Fibroblast of peridontal ligament (primary cell): ENCODE results near the gene KLF8.

Source experiments
- DNase-seq: peaks from one replicate; pipeline ENCODE4 v3.0.0-alpha.2; 2010; ENCODE audit errors: extremely low read depth

The KLF8 gene

DNA sequence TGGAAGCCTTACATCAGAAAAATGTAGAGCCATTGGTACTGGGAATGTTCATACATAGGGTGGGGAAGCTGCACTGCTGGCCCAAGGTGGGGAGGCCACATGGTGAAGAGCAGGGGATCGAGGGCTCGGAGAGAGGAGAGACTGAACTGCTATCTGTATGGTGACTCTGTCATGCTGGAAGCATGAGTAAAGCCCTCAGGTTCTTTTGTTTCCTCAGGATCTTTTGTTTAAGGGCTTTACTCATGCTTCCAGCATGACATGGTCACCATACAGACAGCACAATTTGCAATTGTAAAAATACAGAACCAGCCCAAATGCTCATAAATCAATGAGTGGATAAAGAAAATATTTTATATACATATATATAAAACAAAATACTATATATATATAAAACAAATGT, 78.4 kb downstream of the KLF8 start:
- DNase-seq = no peak

DNA sequence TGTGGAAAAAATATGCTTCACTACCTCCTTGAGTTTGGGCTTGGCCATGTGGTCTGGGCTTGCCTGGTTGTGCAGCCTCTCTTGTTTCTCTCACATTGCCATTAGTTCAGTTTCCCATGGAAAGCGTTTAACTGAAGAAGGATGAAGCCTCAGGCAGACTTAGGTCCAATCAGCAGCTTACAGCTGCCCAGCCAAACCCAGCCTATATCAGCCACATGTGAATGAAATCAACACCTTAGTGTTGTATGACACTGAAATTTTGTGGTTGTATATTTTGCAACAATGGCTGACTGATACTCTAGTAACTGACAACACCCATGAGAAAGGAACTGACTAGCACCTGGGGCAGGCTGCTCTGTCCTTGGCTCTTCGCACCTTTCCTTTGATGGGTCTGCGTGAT, 81.2 kb downstream of the KLF8 start:
- no peak for DNase-seq

DNA sequence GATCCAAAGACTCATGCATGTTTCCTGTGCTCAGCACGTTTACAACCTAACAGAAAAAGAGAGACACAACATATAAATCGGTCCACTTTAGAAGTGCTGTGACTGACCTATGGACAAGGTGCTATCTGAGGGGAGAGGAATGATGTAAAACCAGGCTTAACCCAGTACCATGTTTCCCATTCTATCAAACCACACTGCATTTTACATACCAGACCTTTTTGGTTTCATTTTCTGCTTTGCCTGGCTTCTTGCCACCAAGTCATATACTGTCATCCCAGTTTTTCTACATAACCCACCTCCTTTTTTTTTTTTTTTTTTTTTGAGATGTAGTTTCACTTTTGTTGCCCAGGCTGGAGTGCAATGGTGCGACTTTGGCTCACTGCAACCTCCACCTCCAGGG, 82.2 kb downstream of the KLF8 start:
- DNase-seq = no peak

DNA sequence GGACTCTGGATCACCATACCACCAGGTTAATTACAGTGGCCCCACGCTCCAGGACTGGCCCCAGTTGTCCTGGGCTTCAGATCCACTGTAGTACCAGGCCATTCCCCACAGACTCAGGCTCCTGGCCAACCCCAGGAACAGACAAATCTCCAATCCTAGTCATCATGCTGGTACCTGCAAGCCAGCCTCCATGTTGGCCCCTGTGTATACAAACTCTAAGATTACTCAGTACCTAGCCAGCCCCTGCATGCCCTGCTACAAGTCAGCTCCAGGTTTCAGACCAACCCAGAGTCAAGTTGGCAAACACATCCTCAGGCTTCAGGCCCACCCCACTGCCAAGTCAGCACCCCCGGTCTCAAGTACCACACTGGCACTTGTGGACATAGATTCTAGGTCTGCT, 85.9 kb downstream of the KLF8 start:
- no peak for DNase-seq

DNA sequence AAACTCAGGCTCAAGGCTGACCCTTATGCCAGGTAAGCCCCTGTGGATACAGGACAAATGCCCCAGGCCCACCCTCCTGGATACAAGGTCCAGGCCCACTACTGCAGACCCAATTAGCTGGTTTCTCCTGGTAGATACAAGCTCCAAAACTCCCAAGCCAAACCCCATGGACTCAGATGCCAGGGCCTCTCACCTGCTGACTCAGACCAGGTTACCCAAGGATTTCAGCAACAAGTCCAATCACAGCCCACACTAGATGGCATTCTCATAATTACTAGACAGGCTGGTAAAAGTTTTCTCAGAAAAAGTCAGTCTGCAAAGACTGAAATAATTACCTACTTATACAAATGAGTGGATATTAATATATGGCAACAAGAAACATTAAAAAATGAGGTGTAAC, 87.0 kb downstream of the KLF8 start:
- no peak for DNase-seq
